ENCODE data around the gene TADA2A. TPM values are rescaled to one million over a fixed set of nuclear protein-coding genes. Genes with fewer than 3 reads are reported as not detected.

Gene TADA2A
- total and polyA plus RNA-seq, 2 of the 8 experiments (the other 6 are each of a cell fraction or from before 2014, with no cell fraction given): 8.4 to 18.5 TPM

- no peak for TF ChIP-seq KDM4A (IDR thresholded peaks at IDR 0.05; ENCODE audit: low read depth, low read length, severe bottlenecking)
- no peak for TF ChIP-seq TAF1 (IDR thresholded peaks at IDR 0.05; ENCODE audit: low read depth, low read length)
- no peak for TF ChIP-seq TBP (IDR thresholded peaks at IDR 0.05; ENCODE audit: low read depth, low read length)
- no peak for TF ChIP-seq FOSL1 (IDR thresholded peaks at IDR 0.05; ENCODE audit: insufficient read depth, low read depth, low read length)
These were observed 58.5 kb downstream of the TADA2A start (continued) for GRCh38 chr17:37465069-37465616.
